Mesothelial cell of epicardium (in vitro differentiated cells): Measurements from ENCODE around the gene PRKN. TPM values are rescaled to one million over a fixed set of nuclear protein-coding genes. Genes with fewer than 3 reads are reported as not detected.

ENCODE experiments used
- DNase-seq, 2 experiments: peaks; one replicate each; pipeline ENCODE4 v3.0.0; 2021; ENCODE audit warnings: low spot score in 2 of 2; ENCODE audit not compliant: unreplicated experiment in 2 of 2
- H3K27ac Mint-ChIP-seq: 2 replicates; pipeline ENCODE4 v1.8.0; 2021; ENCODE audit warnings: mixed read lengths
- H3K27me3 Mint-ChIP-seq: 2 replicates; pipeline ENCODE4 v1.8.0; 2021; ENCODE audit warnings: low read depth, mixed read lengths
- H3K36me3 Mint-ChIP-seq: 2 replicates; pipeline ENCODE4 v1.8.0; 2021; ENCODE audit warnings: mixed read lengths
- H3K4me1 Mint-ChIP-seq: 2 replicates; pipeline ENCODE4 v1.8.0; 2021; ENCODE audit warnings: mixed read lengths
- H3K4me3 Mint-ChIP-seq: 2 replicates; pipeline ENCODE4 v1.8.0; 2021; ENCODE audit warnings: mild to moderate bottlenecking, moderate library complexity, mixed read lengths
- H3K9me3 Mint-ChIP-seq: 2 replicates; pipeline ENCODE4 v1.8.0; 2021; ENCODE audit warnings: mixed read lengths
- CTCF ChIP-seq: fragments of 200-600 bp; sonication (generic); IDR thresholded peaks from one replicate; pipeline ENCODE4 v1.5.0; 2021; ENCODE audit warnings: antibody characterized with exemption; ENCODE audit not compliant: unreplicated experiment
- total RNA-seq: library from RNA; stranded (reverse); gene quantifications from 3 replicates; pipeline ENCODE4 v1.2.1, GENCODE V29; 2021

Gene PRKN
- total RNA-seq, 1 donor from 2014 or later: 7.6 TPM

- H3K9me3 Mint-ChIP-seq: no peaks in the 10 kb centered on the region
- no peak overlapping the region for H3K27ac Mint-ChIP-seq
- H3K36me3 Mint-ChIP-seq: no peaks in the 10 kb centered on the region
- no peak for TF ChIP-seq CTCF
- DNase-seq: no peak
- H3K27me3 Mint-ChIP-seq: peaks cover 2% of the 10 kb centered on the region
- H3K4me3 Mint-ChIP-seq: no peak overlapping the region
- H3K4me1 Mint-ChIP-seq: no peaks in the 10 kb centered on the region
These were observed 990.7 kb downstream of the PRKN start for GRCh38 chr6:161736781-161737292.

- Mint-ChIP-seq H3K4me3 (no peak overlapping the region), H3K9me3 (no peaks in the 10 kb centered on the region), H3K27ac (no peak overlapping the region), H3K36me3 (no peaks in the 10 kb centered on the region), H3K27me3 (peaks cover 2% of the 10 kb centered on the region), H3K4me1 (no peaks in the 10 kb centered on the region)
- no peak for TF ChIP-seq CTCF
- no peak for DNase-seq
These were observed 991.2 kb downstream of the PRKN start for GRCh38 chr6:161736326-161736725.

- TF ChIP-seq CTCF: no peak
- H3K27me3 Mint-ChIP-seq: peaks cover 16% of the 10 kb centered on the region
- H3K36me3 Mint-ChIP-seq: no peaks in the 10 kb centered on the region
- no peaks in the 10 kb centered on the region for H3K4me1 Mint-ChIP-seq
- H3K27ac Mint-ChIP-seq: no peak overlapping the region
- H3K9me3 Mint-ChIP-seq: peaks cover 7% of the 10 kb centered on the region
- no peak overlapping the region for H3K4me3 Mint-ChIP-seq
- DNase-seq: no peak
These were observed 995.0 kb downstream of the PRKN start for GRCh38 chr6:161732594-161732993.

GRCh38 chr6:161727083-161727833 lies 1000.3 kb downstream of the PRKN start:
- Mint-ChIP-seq H3K27me3 (peaks cover 39% of the 10 kb centered on the region), H3K9me3 (peaks cover 7% of the 10 kb centered on the region), H3K4me1 (no peaks in the 10 kb centered on the region), H3K36me3 (no peaks in the 10 kb centered on the region), H3K27ac (no peak overlapping the region), H3K4me3 (no peak overlapping the region)
- no peak for TF ChIP-seq CTCF
- DNase-seq: no peak

- Mint-ChIP-seq H3K27me3 (peaks cover 26% of the 10 kb centered on the region), H3K9me3 (no peaks in the 10 kb centered on the region), H3K4me3 (no peak overlapping the region), H3K4me1 (no peaks in the 10 kb centered on the region), H3K36me3 (no peaks in the 10 kb centered on the region), H3K27ac (no peak overlapping the region)
- TF ChIP-seq CTCF: no peak
- DNase-seq: no peak
These were observed 1005.2 kb downstream of the PRKN start for GRCh38 chr6:161722394-161722793.
